Measurements from ENCODE around the gene SPART.
"Not testable (repeated sequence)": the region's sequence is repeated elsewhere in the genome, so short reads cannot be mapped to it uniquely, and the experiment has no call there.

GRCh38 chr13:36332255-36332654 is 13.9 kb downstream of the SPART start:
- TF ChIP-seq POLR2A, POLR2AphosphoS5 (IDR thresholded peaks at IDR 0.05; ENCODE audit: low read depth, low read length): not testable (repeated sequence)

Measured in GM12892 (cell line).